ENCODE data around the gene REEP5.
"Not testable (repeated sequence)": the region's sequence is repeated elsewhere in the genome, so short reads cannot be mapped to it uniquely, and the experiment has no call there.

The REEP5 gene

DNA sequence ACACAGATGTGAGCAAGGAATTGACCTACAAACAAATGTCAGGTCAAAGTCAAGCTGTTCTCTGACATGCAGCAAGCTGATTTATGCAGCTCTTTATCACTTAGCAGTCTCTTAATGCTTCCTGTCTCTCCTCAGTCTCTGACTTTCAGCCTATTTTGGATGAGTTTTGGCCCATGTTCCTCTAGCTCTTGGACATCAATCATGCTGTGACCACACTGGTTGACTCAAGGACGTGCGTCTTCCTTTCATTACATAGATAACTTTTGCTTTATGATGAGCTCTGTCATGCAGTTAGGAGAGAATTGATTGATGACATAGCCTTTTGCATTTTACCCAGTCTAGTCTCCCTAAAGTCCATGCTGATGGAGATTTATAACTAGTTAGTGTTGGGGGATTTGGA is 9.4 kb upstream of the REEP5 start:
- DNase-seq, result no peak

DNA sequence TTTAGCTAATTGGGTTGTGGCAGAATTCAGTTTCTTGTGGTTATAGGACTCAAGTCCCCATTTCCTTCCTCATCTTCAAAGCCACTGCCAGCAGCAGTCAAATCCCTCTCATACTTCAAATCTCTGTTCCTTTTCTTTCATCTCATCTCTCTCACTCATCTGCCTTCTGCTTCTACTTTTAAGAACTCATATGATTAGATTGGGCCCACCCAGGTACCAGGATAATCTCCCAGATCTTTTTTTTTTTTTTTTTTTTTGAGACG is 8.0 kb upstream of the REEP5 start:
- DNase-seq, result no peak

DNA sequence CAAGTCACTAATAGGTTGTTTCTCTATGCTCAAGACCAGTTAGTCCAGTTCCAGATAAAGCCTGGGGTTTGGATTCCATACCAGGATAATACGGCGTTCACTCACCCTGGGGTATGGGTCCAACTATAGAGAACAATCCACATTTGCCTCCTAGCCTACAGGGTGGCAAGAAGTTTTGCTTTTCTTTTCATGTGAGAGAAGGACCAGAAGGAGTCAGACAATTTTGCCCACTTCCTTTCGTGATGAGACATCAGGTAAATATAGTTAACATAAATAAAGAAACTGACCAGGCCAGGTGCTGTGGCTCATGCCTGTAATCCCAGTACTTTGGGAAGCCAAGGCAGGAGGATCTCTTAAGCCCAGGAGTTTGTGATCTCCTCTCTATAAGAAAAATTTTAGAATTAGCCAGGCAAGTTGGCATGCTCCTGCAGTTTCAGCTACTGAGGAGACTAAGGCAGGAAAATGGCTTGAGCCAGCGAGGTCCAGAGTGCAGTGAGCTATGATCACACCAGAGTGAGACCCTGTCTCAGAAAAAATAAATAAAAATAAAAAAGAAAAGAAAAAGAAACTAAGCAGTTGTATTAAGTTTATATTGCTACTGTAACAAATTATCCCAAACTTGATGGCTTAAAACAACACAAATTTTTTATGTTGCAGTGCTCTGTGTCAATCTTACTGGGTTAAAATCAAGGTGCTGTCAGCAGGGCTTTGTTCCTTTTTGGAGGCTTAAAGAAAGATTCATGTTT is 7.5 kb upstream of the REEP5 start:
- no peak for DNase-seq

DNA sequence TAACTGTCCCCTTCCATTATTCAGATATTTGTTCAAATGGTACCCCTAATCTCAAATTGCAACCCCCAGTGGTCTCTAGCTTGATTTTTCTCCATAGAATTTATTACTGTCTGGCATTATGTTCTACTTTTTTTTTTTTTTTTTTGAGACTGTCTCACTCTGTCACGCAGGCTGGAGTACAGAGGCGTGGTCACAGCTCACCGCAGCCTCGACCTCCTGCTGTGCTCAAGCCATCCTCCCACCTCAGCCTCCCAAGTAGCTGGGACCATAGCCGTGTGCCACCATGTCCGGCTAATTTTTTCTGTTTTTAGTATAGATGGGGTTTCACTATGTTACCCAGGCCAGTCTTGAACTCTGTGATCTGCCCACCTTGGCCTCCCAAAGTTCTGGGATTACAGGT is 2.0 kb upstream of the REEP5 start:
- no peak for DNase-seq

DNA sequence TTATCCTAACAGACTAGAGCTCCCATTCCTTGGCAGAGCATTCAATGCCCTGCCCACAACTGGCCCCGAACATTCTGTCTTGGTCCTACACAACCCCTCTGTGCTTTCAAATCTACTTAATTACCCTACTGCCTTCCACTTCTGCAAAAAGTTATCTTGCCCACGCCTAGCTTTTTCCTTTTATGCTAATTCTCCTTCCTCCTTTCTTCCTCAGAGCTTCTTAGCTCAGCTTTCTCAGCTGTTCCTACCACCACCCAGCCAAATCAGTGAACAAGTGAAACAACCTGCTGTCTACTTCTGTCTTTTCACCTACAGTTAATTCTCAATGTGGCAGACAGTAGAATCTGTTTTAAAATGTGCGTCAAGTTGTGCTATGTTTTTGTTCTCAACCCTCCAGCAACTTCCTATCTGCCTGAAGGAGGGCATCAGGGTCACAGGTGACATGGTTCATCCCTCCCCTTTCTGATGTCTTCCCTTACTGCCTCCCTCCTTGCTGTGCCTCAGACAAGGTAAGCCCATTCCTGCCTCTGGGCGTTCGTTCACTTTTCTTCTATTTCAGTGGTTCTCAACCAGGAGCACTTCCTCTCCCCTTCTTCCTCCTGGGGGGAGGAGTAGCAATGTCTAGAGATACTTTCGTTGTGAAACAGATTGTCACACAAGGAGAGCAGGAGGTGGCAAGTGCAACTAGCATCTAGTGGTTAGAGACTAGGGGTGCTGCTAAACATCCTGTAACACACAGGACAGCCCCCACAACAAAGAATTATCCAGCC is 1.3 kb upstream of the REEP5 start:
- DNase-seq, result no peak

DNA sequence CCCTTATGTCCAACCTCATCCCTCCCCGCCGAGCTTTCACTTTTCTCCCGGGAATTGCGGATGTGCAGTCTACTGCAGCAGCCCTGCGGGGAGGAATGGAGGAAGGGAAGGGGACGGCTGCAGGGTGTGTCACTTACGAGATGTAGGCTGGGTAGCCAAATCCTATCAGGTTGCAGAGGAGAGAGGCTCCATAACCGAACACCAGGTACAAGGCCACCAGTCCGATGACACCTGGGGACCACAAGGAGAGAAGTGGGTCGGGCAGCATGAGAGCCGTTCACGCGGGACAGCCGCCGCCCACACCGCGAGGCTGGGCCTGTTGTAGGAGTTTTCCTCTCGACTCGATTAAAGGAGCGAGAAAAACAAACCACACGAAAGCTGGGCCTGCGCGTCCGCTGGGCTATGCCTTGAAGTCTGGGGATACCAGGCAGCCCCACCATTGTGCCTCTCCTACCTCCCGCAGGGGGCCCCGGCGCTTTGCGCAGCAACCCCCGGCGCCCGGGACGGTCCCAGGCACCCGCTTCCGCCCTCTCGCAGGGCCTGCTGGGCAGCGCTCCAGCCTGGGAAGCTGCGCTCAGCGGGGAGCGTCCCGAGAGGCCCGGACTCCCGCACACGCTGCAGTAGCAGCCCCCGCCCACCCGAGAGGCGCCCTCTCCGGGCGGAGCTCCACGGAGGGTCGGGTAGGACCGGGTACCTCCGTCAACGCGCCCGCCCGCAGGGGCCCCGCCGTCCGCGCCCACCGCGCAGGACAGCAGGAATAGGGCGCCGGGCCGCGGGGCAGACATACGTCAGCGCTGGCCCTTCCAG is 798 bp downstream of the REEP5 start:
- DNase-seq, result peak; percentile 31

DNA sequence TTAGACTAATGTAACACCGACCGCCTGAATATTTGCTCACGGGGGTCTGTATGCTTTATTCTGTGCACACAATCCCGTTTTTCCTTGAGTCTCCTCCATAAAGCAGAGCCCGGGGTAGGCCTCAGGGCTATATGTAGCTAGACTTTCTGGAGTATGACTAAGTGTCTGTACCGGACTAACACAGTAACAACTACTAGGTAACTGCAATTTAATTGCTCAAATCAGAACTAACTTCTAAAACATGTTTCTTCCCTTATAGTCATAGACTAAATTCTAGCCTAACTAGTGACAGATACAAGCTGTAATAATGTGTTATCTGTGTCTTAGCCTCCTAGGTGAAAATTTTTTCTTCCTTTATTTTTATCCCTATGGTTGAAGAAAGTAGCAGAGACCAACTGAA is 2.1 kb downstream of the REEP5 start:
- no peak for DNase-seq

DNA sequence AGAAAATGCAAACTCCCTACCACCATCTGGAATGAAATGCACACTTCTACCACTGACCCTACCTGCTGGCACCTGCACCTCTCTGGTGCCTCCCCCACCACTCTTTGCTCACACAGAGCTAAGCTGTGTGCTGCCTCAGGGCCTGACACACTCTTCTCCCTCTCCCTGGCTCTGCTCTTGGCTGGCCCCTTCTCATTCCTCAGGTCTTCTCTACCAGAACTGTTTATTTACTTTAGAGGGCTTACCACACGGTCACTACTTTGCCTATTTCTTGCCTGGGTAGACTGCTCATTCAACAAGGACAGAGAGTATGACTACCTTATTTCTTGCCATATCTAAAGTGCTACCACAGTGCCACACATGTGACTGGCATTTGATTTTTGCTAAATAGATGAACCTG is 3.3 kb downstream of the REEP5 start:
- no peak for DNase-seq

DNA sequence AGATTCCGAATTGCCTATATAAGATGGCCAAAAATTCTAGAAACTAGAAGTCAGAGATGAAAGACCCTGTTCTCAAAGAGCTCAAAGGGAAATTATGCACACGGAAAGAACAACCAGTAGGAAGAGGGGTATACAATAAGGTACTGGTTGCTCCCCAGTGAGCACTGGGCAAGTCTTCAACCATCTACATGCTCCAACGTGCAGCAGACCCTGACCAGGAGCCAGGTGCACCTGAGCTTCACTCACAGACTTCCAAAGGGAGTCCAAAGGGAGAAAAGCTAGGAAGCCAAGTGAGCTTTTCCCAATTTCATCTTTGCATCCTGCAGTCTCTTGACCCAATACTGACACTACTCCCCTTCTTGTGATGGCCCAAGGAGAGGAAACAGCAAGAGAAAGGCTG is 3.9 kb downstream of the REEP5 start:
- DNase-seq, result no peak

DNA sequence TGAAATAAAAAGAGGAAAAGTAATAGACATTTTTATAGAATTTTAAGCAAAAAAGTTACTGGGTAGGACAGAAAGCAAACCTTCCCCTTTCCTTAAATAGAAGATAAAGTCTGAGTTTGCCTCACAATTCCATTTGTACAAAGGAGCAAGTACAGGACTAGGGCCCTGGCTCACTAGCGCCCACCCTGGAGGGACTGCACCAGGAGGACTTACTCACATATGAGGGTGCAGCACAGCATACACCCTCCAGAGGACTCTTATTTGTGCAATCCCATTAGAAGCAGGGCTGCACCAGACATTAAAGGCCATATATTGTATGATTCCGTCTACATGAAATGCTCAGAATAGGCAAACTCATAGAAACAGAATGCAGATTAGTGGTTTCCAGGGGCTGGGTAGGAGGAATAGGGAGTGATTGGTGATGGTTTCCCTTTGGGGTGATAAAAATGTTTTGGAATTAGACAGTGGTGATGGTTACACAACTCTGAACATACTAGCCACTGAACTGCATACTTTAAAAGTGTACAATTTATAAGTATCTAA is 4.5 kb downstream of the REEP5 start:
- no peak for DNase-seq

DNA sequence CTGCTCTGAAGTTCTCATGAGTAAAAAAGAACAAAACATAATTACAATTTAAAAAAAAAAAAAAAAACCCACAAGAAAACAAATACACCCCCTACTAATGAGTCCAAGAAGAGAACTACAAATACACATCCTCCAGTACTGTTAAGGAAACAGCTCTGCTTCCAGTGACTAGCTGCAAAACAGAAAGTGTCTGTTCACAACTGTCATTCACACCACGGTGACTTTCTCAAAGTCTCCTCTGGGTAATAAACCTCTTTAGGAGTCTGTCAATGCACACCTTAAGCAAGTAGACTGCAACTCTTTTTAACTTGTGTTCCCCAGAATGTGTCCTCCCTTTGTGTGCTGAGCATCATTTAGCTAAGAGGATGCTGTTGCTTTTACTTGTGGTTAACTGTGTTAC is 6.2 kb downstream of the REEP5 start:
- no peak for DNase-seq

DNA sequence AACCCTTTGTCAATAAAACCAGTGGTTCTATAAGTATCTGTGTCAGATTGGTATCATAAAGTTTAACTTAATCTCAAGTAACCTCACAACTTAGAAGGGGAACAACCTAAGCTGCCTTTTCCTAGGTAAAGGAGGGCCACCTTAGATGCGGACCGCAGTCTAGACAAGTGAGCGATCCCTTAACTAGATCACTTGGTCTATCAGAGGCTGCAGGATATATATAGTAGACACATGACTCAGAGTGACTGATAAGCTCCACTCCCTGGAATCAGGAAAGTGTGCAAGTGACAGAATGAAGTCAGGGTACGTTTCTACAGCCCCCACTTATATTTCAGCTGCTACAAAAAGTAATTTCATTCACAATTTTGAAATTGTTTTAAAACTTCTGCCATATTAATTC is 7.4 kb downstream of the REEP5 start:
- no peak for DNase-seq

DNA sequence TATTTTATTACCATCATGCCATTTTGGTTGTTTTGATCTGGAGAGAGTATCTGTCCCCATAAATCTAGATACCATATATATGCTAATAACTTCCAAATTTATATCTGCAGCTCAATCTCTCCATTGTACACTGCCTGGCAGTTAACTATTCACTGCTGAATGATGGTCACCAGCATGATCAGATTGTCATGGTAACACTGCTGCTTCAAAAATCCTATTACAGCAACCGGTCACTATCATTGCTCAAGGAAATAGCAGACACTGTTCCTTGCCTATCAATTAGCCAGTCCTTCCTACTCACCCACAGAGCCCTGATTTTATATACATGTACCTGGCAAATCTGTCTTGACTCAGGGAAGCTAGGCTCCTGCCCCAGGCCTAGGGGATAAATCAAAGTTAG is 11.5 kb downstream of the REEP5 start:
- no peak for DNase-seq

DNA sequence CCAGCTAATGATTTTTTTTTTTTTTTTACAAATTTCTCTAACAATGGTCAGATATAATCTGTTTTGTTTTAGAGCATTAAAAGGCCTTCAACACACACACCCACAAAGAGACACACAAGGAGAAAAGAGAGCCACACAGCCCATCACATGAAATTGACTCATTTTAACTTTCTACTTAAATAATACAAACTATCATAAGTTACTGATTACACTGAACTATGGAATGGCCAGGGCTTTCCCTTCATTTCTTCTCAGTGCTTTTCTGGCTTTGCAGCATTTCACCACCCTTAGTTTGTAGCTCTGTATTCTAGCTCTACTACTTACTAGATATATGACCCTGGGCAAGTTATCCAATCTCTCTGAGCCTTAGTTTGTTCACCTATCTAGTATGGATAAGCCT is 13.2 kb downstream of the REEP5 start:
- no peak for DNase-seq

DNA sequence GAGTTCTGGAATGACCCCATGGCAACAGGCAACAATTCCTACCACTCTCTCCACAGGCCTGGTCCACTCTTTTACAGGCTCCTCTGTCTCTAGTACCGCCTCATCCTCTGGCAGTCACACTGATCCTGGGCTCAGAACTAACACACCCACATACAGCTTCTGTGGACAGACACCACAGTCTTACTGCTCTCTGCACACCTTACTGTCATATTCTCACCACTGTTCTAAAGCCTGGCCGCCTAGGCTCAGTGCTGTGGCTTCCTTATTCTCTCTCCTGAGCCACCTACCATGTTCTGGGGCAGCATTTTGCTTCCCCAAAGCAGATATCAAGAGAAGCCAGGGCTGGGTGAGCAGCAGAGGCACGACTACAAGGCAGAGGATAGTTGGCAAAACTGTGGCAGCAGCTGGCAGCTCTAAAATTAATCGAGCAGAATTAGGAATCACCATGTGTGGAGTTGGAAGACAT is 14.8 kb downstream of the REEP5 start:
- DNase-seq, result no peak

DNA sequence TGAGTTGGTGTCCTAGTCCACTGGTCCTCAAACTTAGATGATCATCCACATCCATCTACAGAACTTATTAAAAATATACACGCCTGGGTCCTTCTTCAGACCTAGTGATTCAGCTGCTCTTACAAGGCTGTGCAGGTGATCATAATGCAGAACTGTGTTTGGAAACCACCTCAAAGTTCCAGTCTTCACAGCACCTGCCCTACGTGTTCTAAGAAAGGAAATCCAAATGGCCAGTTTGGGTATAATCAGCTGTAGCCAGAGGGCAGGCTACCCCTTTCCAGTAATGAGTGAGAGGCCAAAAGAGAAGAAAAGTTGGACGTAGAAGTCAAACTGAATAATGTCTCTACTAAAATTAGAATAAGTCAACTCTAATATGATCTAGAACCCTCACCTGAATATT is 15.4 kb downstream of the REEP5 start:
- DNase-seq, result no peak

DNA sequence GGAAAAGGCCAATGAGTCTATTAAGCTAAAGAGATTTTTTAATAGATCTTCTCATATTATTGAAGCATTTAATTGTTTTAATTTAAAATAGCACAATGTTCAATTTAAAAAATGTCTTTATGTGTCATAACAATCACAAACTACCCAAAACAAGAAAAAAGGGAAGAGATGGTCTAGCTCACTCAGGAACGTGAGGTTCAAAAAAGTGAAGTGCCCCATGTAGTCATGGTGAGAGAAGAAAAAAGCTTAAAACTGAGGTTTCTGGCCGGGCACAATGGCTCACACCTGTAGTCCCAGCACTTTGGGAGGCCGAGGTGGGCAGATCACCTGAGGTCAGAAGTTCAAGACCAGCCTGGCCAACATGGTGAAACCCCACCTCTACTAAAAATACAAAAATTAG is 17.0 kb downstream of the REEP5 start:
- DNase-seq, result not testable (repeated sequence)

DNA sequence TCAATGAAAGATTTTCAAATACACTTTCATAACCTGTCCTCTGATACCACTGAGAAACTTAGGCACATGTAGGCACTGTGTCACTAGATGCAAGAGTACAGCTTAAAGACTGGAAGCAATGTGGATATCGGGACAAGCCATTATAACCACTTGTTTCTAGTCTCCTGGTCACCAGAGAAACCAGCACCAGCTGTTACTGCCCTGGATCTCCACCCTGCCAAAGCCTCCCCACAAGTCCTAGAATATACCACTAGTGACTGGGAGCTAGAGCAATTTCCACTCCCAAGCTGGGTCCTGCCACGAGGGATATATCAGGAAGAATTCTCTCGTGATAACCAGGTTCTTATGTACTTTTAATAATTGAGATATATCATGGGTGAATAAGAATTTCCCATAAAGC is 19.5 kb downstream of the REEP5 start:
- no peak for DNase-seq

DNA sequence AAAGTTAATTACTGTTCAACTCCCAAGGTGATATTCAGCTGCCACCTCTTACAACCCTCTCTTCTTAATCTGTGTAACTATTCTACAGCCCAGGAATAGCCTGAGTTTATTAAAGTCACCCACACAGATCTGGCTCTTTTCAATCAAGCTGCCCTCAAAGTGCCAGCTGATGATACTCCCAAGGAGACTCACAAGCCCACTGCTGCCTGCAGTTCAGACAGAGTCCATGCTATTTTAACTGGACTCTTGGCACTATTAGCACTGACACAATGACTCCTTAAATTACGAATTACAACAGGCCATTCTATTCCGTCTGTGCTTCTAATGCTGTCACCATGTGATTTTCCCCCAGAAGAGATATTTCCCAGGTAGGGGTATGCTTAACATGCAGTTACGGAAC is 26.3 kb downstream of the REEP5 start:
- DNase-seq, result no peak

DNA sequence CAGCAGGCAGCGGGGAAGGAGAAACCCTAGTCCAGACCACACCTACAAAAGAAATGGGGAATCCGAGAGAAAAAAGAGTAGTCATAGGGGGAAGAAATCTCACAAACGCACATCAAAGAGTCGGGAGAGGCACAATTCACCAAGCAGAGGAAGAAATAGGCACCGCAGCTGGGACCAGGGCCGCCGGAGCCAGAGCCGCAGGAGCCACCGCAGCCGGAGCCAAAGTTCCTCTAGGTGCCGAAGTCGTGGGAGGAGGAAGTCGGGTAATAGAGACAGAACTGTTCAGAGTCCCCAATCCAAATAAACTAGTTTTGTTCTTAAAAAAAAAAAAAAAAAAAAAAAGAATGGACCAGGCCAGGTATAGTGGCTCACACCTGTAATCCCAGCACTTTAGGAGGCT is 29.3 kb downstream of the REEP5 start:
- DNase-seq, result no peak

DNA sequence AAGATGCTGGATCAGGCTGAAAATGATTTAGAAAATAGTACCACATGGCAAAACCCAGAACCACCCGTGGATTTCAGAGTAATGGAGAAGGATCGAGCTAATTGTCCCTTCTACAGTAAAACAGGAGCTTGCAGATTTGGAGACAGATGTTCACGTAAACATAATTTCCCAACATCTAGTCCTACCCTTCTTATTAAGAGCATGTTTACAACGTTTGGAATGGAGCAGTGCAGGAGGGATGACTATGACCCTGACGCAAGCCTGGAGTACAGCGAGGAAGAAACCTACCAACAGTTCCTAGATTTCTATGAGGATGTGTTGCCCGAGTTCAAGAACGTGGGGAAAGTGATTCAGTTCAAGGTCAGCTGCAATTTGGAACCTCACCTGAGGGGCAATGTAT is 30.0 kb downstream of the REEP5 start:
- DNase-seq, result not testable (repeated sequence)

DNA sequence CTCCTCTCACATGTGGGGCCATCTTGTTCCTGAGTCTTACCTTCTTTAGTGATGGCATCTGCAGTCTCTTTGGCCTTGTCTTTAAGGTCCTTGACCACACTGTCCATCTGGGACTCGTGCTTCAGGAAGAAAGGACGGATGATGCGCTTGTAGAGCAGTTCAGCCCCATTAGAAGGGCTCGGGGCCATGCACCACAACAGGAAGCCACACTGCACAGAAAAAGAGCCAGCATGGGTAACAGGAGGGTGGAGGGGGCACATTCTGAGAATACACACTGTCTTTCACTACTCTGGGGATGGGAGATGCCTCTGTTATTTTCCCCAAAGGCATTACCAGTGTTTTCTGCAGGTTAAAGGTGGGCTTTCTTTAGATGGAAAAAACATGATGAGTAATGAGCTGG is 35.1 kb downstream of the REEP5 start:
- DNase-seq, result no peak

DNA sequence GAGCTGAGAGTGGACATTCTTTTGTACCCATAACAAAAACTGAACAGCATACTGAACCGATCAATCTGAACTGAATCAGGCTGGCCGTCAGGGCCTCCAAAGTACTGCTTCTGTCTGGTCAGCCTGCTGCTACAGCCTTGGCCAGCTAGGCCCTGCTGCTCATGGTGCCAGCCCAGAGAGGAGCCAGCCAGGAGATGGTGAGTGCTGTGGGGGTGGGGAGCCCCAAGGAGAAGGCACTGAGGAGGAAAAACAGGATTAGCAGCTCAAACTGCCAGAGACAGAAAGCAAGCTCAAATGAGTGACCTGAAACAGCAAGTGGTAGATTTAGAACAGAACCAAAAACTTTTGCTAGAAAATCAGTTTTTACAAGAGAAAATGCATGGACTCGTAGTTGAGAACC is 37.0 kb downstream of the REEP5 start:
- no peak for DNase-seq

DNA sequence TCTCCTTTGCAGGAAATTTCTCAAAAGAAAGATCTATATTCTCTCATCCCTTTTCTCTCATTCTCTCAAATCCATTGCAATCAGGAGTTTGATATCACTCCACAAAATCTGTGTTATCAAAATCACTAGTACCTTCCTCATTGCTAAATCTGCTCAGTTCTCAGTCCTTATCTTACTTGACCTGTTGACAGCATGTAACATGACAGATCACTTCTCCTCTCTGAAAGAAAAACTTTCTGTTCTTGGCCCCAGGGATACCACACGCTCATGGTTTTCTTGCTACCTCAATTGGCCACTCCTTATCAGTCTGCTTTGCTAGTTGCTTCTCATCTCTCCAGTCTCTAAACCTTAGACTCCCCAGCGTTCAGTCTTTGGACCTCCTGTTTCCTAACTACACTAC is 38.8 kb downstream of the REEP5 start:
- DNase-seq, result no peak
